ENCODE measurements around the gene IL10.

Gene IL10

DNA sequence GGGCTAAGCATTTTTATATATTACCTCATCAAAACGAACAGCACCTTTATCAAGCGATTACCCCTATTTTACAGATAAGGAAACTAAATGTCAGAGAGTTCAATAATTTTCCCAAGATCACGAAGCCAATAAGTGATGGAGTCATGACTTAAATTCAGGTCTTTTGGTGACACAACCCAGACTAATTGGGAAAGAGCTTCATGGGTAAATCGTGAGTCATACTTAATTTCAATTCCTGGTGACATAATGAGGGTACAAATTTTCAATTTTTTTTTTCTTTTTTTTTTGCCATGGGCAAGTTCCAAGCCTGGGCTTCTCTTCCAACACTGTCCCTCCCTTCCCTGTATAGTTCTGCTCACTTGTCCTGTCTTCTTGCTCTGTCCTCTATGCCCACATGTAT is 30.1 kb upstream of the IL10 start:
- Histone ChIP-seq H3K4me1 (ENCODE audit: control insufficient read depth, insufficient read depth, low read length) (no peaks in the 10 kb centered on the region), H3K27ac (ENCODE audit: extremely low read depth, low read depth, low read length) (no peak overlapping the region), H3K9me3 (ENCODE audit: control insufficient read depth, insufficient read depth, low read depth, low read length) (no peaks in the 10 kb centered on the region), H3K36me3 (ENCODE audit: control insufficient read depth in 2 of 2, insufficient read depth in 1 of 2, low read length in 2 of 2) (no peaks in the 10 kb centered on the region), H3K4me3 (ENCODE audit: low read depth, low read length) (no peak overlapping the region)
- POLR2A ChIA-PET: no interaction called here
- CTCF ChIA-PET: interaction anchor here (0.7 to 1.7 kb wide), 4 partner anchors 68 to 247 kb away, joined by 3 to 8 read pairs (median 4); no protein-coding TSS in a partner anchor
- TF ChIP-seq, protein P1, sequence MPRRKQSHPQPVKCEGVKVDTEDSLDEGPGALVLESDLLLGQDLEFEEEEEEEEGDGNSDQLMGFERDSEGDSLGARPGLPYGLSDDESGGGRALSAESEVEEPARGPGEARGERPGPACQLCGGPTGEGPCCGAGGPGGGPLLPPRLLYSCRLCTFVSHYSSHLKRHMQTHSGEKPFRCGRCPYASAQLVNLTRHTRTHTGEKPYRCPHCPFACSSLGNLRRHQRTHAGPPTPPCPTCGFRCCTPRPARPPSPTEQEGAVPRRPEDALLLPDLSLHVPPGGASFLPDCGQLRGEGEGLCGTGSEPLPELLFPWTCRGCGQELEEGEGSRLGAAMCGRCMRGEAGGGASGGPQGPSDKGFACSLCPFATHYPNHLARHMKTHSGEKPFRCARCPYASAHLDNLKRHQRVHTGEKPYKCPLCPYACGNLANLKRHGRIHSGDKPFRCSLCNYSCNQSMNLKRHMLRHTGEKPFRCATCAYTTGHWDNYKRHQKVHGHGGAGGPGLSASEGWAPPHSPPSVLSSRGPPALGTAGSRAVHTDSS (tag by site-specific recombination; IDR thresholded peaks at IDR 0.05): no peak
- TF ChIP-seq HOXC10 (CRISPR knock-in tag; IDR thresholded peaks at IDR 0.05) (no peak), YY1 (tag by site-specific recombination; IDR thresholded peaks at IDR 0.05) (no peak), ZNF10 (tag by site-specific recombination; IDR thresholded peaks at IDR 0.05) (no peak), KLF7 (tag by site-specific recombination; IDR thresholded peaks at IDR 0.05; ENCODE audit: borderline replicate concordance) (no peak), ZNF132 (tag by site-specific recombination; IDR thresholded peaks at IDR 0.05; ENCODE audit: borderline replicate concordance) (no peak), ZNF747 (tag by site-specific recombination; IDR thresholded peaks at IDR 0.05) (no peak), ZNF529 (tag by site-specific recombination; IDR thresholded peaks at IDR 0.05; ENCODE audit: insufficient replicate concordance) (no peak), ZNF629 (tag by site-specific recombination; IDR thresholded peaks at IDR 0.05) (0 out of 2 replicates have a peak, but pooled peaks have one; percentile 45), ZBTB21 (tag by site-specific recombination; IDR thresholded peaks at IDR 0.05) (peak; percentile 33; the same call in 1 of the 2 replicates), ZNF624 (tag by site-specific recombination; IDR thresholded peaks at IDR 0.05) (no peak)
- TF ChIP-seq, protein P2, sequence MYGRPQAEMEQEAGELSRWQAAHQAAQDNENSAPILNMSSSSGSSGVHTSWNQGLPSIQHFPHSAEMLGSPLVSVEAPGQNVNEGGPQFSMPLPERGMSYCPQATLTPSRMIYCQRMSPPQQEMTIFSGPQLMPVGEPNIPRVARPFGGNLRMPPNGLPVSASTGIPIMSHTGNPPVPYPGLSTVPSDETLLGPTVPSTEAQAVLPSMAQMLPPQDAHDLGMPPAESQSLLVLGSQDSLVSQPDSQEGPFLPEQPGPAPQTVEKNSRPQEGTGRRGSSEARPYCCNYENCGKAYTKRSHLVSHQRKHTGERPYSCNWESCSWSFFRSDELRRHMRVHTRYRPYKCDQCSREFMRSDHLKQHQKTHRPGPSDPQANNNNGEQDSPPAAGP (tag by site-specific recombination; IDR thresholded peaks at IDR 0.05): no peak
- TF ChIP-seq, protein P3, sequence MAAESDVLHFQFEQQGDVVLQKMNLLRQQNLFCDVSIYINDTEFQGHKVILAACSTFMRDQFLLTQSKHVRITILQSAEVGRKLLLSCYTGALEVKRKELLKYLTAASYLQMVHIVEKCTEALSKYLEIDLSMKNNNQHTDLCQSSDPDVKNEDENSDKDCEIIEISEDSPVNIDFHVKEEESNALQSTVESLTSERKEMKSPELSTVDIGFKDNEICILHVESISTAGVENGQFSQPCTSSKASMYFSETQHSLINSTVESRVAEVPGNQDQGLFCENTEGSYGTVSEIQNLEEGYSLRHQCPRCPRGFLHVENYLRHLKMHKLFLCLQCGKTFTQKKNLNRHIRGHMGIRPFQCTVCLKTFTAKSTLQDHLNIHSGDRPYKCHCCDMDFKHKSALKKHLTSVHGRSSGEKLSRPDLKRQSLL (tag by site-specific recombination; IDR thresholded peaks at IDR 0.05): no peak
- TF ChIP-seq, protein P4, sequence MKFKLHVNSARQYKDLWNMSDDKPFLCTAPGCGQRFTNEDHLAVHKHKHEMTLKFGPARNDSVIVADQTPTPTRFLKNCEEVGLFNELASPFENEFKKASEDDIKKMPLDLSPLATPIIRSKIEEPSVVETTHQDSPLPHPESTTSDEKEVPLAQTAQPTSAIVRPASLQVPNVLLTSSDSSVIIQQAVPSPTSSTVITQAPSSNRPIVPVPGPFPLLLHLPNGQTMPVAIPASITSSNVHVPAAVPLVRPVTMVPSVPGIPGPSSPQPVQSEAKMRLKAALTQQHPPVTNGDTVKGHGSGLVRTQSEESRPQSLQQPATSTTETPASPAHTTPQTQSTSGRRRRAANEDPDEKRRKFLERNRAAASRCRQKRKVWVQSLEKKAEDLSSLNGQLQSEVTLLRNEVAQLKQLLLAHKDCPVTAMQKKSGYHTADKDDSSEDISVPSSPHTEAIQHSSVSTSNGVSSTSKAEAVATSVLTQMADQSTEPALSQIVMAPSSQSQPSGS (tag by site-specific recombination; IDR thresholded peaks at IDR 0.05; ENCODE audit: low read depth): 0 out of 2 replicates have a peak, but pooled peaks have one; percentile 40
- TF ChIP-seq, protein P5, sequence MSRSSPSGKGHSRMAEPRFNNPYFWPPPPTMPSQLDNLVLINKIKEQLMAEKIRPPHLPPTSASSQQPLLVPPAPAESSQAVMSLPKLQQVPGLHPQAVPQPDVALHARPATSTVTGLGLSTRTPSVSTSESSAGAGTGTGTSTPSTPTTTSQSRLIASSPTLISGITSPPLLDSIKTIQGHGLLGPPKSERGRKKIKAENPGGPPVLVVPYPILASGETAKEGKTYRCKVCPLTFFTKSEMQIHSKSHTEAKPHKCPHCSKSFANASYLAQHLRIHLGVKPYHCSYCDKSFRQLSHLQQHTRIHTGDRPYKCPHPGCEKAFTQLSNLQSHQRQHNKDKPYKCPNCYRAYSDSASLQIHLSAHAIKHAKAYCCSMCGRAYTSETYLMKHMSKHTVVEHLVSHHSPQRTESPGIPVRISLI (tag by site-specific recombination; IDR thresholded peaks at IDR 0.05): 0 out of 2 replicates have a peak, but pooled peaks have one; percentile 40

DNA sequence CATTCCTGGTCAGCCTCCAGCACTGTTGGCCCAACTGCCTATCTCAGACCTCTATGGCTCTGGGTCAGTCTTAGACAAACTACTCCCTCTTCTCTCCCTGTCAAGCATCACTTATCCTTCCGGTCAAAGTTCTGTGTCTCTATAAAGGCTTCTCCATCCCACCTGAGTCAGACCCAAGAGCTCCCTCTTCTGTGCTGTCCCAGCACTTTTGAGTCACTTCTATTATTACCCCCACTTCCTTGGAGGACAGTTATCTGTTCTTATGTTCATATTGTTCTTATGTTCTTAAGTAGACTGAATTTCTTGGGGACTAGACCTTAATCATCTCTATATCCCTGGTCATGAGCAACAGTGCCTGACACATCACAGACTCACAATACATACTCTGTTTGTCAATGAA is 29.2 kb upstream of the IL10 start:
- H3K36me3 ChIP-seq (ENCODE audit: control insufficient read depth in 2 of 2, insufficient read depth in 1 of 2, low read length in 2 of 2): no peaks in the 10 kb centered on the region
- CTCF ChIA-PET: no interaction called here
- no peak overlapping the region for H3K27ac ChIP-seq (ENCODE audit: extremely low read depth, low read depth, low read length)
- H3K4me3 ChIP-seq (ENCODE audit: low read depth, low read length): no peak overlapping the region
- POLR2A ChIA-PET: no interaction called here
- H3K9me3 ChIP-seq (ENCODE audit: control insufficient read depth, insufficient read depth, low read depth, low read length): no peaks in the 10 kb centered on the region
- H3K4me1 ChIP-seq (ENCODE audit: control insufficient read depth, insufficient read depth, low read length): no peaks in the 10 kb centered on the region
- TF ChIP-seq ZNF394 (tag by site-specific recombination; IDR thresholded peaks at IDR 0.05; ENCODE audit: borderline replicate concordance) (no peak), ZNF175 (tag by site-specific recombination; IDR thresholded peaks at IDR 0.05) (no peak), ZNF626 (tag by site-specific recombination; IDR thresholded peaks at IDR 0.05) (no peak), YY2 (tag by site-specific recombination; IDR thresholded peaks at IDR 0.05) (no peak), BCL11B (tag by site-specific recombination; IDR thresholded peaks at IDR 0.05; ENCODE audit: low read depth) (no peak), TCF7L2 (IDR thresholded peaks at IDR 0.05; ENCODE audit: borderline replicate concordance, low read depth, low read length) (no peak), ZBTB20 (tag by site-specific recombination; IDR thresholded peaks at IDR 0.05) (no peak)
- TF ChIP-seq, protein P6, sequence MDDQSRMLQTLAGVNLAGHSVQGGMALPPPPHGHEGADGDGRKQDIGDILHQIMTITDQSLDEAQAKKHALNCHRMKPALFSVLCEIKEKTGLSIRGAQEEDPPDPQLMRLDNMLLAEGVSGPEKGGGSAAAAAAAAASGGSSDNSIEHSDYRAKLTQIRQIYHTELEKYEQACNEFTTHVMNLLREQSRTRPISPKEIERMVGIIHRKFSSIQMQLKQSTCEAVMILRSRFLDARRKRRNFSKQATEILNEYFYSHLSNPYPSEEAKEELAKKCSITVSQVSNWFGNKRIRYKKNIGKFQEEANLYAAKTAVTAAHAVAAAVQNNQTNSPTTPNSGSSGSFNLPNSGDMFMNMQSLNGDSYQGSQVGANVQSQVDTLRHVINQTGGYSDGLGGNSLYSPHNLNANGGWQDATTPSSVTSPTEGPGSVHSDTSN (CRISPR knock-in tag; IDR thresholded peaks at IDR 0.05): no peak
- TF ChIP-seq, protein P7, sequence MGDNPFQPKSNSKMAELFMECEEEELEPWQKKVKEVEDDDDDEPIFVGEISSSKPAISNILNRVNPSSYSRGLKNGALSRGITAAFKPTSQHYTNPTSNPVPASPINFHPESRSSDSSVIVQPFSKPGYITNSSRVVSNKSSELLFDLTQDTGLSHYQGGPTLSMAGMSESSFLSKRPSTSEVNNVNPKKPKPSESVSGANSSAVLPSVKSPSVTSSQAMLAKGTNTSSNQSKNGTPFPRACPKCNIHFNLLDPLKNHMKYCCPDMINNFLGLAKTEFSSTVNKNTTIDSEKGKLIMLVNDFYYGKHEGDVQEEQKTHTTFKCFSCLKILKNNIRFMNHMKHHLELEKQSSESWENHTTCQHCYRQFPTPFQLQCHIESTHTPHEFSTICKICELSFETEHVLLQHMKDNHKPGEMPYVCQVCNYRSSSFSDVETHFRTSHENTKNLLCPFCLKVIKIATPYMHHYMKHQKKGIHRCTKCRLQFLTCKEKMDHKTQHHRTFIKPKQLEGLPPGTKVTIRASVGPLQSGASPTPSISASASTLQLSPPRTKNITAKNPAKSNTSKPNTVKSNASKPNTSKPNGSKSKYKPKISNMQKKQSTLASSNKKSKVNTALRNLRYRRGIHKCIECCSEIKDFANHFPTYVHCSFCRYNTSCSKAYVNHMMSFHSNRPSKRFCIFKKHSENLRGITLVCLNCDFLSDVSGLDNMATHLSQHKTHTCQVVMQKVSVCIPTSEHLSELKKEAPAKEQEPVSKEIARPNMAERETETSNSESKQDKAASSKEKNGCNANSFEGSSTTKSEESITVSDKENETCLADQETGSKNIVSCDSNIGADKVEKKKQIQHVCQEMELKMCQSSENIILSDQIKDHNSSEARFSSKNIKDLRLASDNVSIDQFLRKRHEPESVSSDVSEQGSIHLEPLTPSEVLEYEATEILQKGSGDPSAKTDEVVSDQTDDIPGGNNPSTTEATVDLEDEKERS (tag by site-specific recombination; IDR thresholded peaks at IDR 0.05): no peak
